Epithelial cell of prostate (primary cell): ENCODE measurements around the gene PPP6R3.
A peak's percentile ranks its signal among the peaks of the same experiment; 100 is the strongest.
"Not testable (repeated sequence)": the region's sequence is repeated elsewhere in the genome, so short reads cannot be mapped to it uniquely, and the experiment has no call there.

ENCODE experiments used
- DNase-seq: peaks from one replicate; pipeline ENCODE4 v3.0.0-alpha.2; 2011; ENCODE audit warnings: low read depth, low spot score
- H3K27ac ChIP-seq: fragments of 450-650 bp; 2 replicates; pipeline ENCODE4 v1.5.1; 2017; ENCODE audit warnings: mild to moderate bottlenecking

PPP6R3 gene

GRCh38 chr11:68521969-68522652, 61.6 kb downstream of the PPP6R3 start:
- DNase-seq, result no peak
- H3K27ac ChIP-seq, result no peak overlapping the region

GRCh38 chr11:68523033-68523432, 62.5 kb downstream of the PPP6R3 start:
- no peak for DNase-seq
- H3K27ac ChIP-seq, result no peak overlapping the region

DNA sequence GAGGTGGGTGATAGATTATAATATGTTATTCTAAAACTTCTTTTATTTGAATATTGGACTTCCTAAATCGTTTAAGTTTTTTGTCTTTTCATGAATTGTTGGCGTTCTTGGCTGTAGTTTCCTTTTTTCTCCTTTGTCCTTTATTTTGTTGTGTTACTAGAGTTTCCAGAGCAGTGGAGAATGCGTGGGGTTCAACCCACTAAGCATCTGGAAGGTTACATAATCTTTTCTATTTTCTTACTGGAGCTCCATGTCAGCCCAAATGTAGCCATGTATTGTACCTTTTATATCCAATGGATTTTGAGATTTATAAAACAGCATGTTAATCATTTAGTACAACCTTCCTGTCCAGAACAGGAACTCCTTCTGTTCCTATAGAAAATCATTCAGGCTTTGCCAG, 63.2 kb downstream of the PPP6R3 start:
- no peak overlapping the region for H3K27ac ChIP-seq
- DNase-seq, result no peak

- H3K27ac ChIP-seq, result no peak overlapping the region
- DNase-seq, result no peak
These were observed 63.7 kb downstream of the PPP6R3 start for GRCh38 chr11:68524213-68524612.

DNA sequence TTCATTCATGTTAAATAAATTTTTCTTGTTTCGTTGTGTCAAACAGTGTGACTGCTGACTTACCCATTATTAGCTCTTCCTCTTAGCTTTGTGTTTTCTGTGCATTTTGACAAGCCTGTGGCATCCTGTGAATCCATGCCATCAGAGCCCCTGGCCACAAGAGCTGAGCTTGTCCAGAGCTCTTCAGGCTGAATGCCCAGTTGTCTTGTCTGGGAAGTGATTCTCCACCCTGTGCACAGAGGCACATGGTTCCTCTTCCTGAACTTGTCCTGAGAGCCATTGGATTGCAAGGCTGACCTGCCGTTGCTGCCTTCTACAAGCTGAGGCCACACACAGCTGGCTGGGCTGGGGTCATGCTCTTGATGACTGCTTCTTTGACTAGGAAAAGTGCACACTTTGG, 64.1 kb downstream of the PPP6R3 start:
- H3K27ac ChIP-seq, result no peak overlapping the region
- no peak for DNase-seq

GRCh38 chr11:68525336-68525735, 64.8 kb downstream of the PPP6R3 start:
- no peak overlapping the region for H3K27ac ChIP-seq
- no peak for DNase-seq

- H3K27ac ChIP-seq, result no peak overlapping the region
- DNase-seq, result no peak
These were observed 65.4 kb downstream of the PPP6R3 start for GRCh38 chr11:68525930-68526329.

DNA sequence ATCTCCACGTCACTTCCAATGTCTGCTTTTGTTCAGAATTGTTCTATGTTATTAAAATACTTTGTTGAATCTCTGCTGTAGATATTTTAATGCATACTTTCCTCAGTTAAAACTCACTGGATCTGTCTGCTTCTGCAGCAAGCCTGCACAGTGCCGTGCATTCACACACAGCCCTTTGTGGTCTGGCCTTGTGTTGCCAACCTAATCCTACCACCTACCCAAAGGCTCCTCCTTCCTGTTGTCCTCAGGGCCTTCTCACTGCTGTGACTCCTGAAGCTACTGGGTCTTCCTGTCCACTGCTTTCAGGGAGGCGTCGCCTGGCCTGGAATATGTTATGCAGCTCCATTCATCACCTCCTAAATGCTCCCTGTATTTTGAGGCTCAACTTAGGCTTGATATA, 67.0 kb downstream of the PPP6R3 start:
- no peak overlapping the region for H3K27ac ChIP-seq
- DNase-seq, result no peak

DNA sequence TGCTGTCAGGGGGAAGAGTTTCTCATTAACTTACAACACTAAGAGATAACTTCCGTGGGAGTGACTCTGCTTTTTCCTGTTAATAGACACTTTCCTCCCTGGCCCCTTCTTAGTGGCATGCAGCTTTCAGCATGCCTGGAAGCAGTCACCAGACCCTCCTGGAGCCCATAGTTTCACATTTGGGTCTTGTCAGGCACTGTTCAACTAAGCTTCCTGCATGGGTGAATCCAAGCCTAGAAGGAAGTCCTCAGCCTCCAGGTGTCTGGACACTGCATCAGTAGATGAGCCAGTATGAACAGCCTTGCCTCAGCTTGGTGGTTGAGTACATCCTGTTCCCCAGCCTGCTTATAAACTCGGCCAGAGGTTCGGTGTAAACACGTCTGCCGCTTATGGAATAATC, 68.1 kb downstream of the PPP6R3 start:
- DNase-seq, result no peak
- no peak overlapping the region for H3K27ac ChIP-seq

DNA sequence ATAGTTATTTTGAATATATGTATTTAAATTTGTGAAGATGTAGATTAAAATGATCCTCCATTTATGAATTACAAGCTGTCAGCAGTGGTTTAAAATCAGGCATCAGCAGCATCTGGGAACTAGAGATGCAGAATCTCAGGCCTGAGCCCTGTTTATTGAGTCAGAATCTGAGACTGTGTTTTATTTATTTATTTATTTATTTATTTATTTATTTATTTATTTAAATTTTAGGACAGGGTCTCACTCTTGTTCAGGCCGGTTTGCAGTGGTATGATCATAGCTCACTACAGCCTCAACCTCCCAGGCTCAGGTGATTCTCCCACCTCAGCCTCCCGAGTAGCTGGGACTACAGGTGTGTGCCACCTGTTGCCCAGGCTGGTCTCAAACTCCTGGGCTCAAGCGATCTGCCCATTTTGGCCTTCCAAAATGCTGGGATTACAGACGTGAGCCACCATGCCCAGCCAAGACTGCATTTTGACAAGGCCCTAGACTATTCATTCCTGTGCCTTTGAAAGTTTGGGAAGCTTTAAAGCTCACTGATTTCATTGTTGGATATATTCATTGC, 70.7 kb downstream of the PPP6R3 start:
- DNase-seq, result no peak
- no peak overlapping the region for H3K27ac ChIP-seq

DNA sequence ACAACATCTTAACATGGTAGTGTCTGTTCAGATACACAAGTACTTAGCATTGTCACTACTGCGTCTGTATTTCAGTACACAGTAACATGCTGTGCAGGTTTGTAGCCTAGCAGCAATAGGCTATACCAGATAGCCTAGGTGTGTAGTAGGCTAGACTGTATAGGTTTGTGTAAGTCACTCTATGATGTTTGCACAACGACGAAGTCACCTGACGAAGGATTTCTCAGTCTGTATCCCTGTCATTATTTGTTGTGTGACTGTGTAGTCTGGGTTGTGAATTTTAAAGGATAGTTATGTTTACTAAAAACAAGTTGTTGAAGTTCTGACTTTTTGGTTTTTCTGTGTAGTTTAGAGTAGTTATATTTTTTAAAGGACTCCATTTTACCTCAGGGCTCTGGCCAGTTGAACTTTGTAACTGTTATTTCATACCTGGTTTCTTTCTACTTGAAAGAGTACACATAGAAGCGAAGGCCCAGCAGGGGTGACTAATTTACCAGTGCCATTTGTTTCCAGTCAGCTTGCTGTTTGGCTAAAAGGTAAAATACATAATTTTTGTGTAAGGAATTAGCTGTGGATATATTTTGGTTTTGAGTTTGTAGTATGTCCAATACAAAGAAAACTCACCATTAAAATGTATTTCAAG, 72.3 kb downstream of the PPP6R3 start:
- no peak for DNase-seq
- H3K27ac ChIP-seq, result no peak overlapping the region

DNA sequence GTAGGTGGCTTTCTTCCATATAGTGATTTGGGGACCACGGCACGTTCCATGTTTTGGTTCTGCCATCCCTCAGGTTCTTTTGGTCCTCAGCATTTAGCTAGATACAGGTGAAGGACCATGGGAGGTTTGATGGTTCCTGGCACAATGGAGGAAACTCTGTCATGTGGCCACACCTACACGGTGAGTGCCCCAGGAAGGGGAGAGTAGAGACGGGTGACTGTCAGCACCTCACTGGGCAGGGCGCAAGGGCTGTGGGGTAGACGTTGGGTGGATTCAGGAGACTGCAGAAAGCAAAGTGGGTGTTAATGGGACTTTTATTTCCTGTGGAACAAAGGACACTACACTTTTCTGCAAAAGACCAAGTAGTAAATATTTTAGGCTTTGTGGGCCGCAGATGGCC, 73.4 kb downstream of the PPP6R3 start:
- no peak overlapping the region for H3K27ac ChIP-seq
- DNase-seq, result no peak

- H3K27ac ChIP-seq, result no peak overlapping the region
- no peak for DNase-seq
These were observed 74.5 kb downstream of the PPP6R3 start for GRCh38 chr11:68535098-68535497.

DNA sequence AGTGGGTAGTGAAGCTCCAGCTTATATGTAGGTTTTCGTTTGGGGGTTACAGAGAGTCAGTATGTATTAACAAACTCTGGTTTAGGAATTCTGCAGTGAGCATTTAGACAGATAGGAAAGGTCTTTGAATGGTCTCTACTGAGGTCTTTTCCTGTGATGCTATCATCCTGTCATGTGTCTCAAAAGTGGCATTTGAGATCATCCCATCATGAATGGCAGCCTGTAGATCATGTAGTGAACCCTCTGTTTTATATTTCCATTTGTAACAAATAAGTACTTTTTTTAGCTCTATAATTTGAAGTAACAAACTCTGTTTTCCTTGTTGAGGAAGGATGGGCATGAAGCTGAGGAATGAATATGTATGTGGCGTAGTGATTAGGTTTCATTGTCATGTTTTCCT, 76.2 kb downstream of the PPP6R3 start:
- no peak overlapping the region for H3K27ac ChIP-seq

GRCh38 chr11:68538025-68538424, 77.5 kb downstream of the PPP6R3 start:
- no peak overlapping the region for H3K27ac ChIP-seq
- no peak for DNase-seq

More for the DNA sequence above, 76.2 kb downstream of the PPP6R3 start:
- no peak for DNase-seq

DNA sequence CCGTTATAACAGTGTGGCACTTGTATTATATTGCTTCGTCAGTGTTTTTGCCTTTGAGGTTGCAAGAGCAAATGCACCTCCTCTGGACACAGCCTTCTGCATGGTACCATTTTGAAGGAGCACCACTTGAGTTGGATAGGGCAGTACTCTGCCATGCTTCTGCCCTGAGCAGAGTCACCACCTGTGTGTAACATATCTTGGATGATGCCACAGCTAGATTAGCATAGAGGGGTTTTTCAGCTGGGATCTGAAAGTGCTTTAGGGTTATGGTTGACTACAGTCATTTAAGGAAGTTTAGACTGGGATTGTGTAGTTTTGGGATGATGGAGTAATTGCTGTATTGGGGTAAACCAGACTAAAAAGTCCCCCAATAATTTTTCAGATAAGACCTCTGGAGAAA, 78.8 kb downstream of the PPP6R3 start:
- no peak overlapping the region for H3K27ac ChIP-seq
- DNase-seq, result no peak

DNA sequence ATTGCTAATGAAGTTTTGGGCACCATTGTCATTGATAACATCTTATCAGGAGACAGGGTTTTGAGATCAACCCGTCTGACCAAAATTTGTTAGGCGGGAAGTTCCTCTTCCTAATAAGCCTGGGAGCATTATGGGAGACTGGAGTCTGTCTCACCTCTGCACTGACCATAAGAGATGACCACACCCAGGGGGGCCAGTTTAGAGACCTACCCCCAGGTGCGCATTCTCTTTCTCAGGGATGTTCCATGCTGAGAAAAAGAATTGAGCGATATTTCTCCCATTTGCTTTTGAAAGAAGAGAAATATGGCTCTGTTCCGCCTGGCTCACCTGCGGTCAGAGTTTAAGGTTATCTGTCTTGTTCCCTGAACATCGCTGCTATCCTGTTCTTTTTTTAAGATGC, 80.0 kb downstream of the PPP6R3 start:
- not testable (repeated sequence) for H3K27ac ChIP-seq, DNase-seq

GRCh38 chr11:68541116-68541515, 80.6 kb downstream of the PPP6R3 start:
- DNase-seq, result no peak
- H3K27ac ChIP-seq, result no peak overlapping the region

- peak overlapping the region; percentile 14 for H3K27ac ChIP-seq
- no peak for DNase-seq
These were observed 81.4 kb downstream of the PPP6R3 start for GRCh38 chr11:68541991-68542390.

DNA sequence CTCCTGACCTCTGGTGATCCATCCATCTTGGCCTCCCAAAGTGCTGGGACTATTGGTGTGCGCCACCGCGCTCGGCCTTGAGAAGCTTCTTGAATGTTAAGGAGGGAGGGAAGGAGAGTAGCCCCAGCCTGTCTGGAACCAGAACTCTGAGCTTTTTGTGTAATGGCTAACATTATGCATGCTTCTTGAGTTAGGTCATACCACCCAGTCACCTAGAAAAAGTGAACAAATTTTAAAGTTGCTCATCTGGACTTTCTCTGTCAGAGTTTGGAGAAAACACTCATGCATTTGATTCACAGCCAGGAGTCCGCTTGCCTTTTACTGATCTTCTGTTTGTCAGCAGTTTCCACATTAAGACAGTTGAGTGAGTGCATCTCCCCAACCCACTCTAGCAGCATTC, 82.1 kb downstream of the PPP6R3 start:
- peak; percentile 16 for DNase-seq
- H3K27ac ChIP-seq, result peak overlapping the region; percentile 14

GRCh38 chr11:68543594-68543993, 83.0 kb downstream of the PPP6R3 start:
- no peak overlapping the region for H3K27ac ChIP-seq
- no peak for DNase-seq

- H3K27ac ChIP-seq, result no peak overlapping the region
- no peak for DNase-seq
These were observed 84.8 kb downstream of the PPP6R3 start for GRCh38 chr11:68545347-68545746.
